ENCODE measurements around the gene SYCN.

Gene SYCN

DNA sequence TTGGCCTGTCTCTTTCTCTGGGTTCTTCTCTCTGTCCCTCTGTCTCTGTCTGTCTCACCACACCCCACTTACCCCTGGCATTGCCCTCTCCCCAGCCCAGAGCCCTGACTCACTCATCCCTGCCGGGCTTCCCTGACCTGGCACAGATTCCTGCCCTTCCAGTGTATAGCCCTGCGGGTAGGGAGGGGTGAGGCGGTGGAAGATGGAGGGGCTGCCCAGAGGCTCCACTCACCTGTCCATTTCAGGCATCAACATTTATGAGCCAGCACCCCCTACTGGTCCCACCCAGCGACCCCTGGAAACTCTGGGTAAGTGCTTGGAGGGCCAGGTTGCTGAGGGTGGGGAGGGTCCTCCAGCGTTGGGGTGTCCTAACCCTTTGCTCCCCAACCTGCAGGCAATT lies 6.3 kb downstream of the SYCN start:
- H3K27ac ChIP-seq (ENCODE audit: low read depth, low read length), result no peak overlapping the region
- H3K36me3 ChIP-seq (ENCODE audit: control insufficient read depth, insufficient read depth, low read length), result no peaks in the 10 kb centered on the region
- H3K4me3 ChIP-seq (ENCODE audit: low read length), result no peak overlapping the region
- no peak overlapping the region for H3K9ac ChIP-seq (ENCODE audit: low read length)
- peaks cover 35% of the 10 kb centered on the region for H3K27me3 ChIP-seq (ENCODE audit: control insufficient read depth, insufficient read depth, low read length)
- no peaks in the 10 kb centered on the region for H3K4me1 ChIP-seq (ENCODE audit: control insufficient read depth, insufficient read depth, low read length)

DNA sequence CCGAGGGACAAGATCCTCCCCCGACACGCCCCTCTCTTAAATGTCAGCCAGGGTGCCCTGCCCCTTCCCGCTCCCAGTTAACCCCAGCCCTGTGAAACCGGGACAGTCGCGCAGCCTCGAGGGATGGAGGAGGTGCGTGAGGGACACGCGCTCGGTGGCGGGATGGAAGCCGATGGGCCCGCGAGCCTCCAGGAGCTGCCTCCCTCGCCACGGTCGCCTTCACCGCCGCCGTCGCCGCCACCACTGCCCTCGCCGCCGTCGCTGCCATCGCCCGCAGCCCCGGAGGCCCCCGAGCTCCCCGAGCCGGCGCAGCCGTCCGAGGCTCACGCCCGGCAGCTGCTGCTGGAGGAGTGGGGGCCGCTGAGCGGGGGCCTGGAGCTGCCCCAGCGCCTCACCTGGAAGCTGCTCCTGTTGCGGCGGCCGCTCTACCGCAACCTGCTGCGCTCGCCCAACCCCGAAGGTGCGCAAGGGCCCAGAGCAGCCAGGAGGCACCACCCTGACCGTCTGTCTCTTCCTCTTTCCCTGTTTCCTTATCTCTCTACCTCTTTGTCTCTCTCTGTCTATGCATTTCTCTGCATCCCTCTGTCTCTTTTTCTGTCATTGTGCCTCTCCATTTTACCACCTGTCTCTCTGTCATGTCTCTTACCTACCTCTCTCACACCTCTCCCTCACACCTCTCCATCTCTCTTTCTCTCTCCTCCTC lies 7.1 kb downstream of the SYCN start, which contains the start of gene NCCRP1:
Gene NCCRP1 (plus strand): TSS at position 105 of the 703 bp plus-strand sequence. CDS start 19 bp downstream, at position 124.
- peak within 1 kb of the TSS; percentile 15 for H3K4me3 ChIP-seq (ENCODE audit: low read length)
- H3K27me3 ChIP-seq (ENCODE audit: control insufficient read depth, insufficient read depth, low read length), result peaks cover 31% of the 10 kb centered on the region
- H3K36me3 ChIP-seq (ENCODE audit: control insufficient read depth, insufficient read depth, low read length), result no peaks in the 10 kb centered on the region
- no peaks in the 10 kb centered on the region for H3K4me1 ChIP-seq (ENCODE audit: control insufficient read depth, insufficient read depth, low read length)
- H3K27ac ChIP-seq (ENCODE audit: low read depth, low read length), result no peak within 1 kb of the TSS
- H3K9ac ChIP-seq (ENCODE audit: low read length), result no peak within 1 kb of the TSS

- H3K27me3 ChIP-seq (ENCODE audit: control insufficient read depth, insufficient read depth, low read length), result peaks cover 25% of the 10 kb centered on the region
- no peaks in the 10 kb centered on the region for H3K36me3 ChIP-seq (ENCODE audit: control insufficient read depth, insufficient read depth, low read length)
- no peaks in the 10 kb centered on the region for H3K4me1 ChIP-seq (ENCODE audit: control insufficient read depth, insufficient read depth, low read length)
- no peak overlapping the region for H3K9ac ChIP-seq (ENCODE audit: low read length)
- no peak overlapping the region for H3K27ac ChIP-seq (ENCODE audit: low read depth, low read length)
- H3K4me3 ChIP-seq (ENCODE audit: low read length), result no peak overlapping the region
These were observed 7.7 kb downstream of the SYCN start for GRCh38 chr19:39196320-39196719.

GRCh38 chr19:39195755-39196154 lies 8.3 kb downstream of the SYCN start:
- no peak overlapping the region for H3K27ac ChIP-seq (ENCODE audit: low read depth, low read length)
- H3K27me3 ChIP-seq (ENCODE audit: control insufficient read depth, insufficient read depth, low read length), result peaks cover 25% of the 10 kb centered on the region
- no peak overlapping the region for H3K4me3 ChIP-seq (ENCODE audit: low read length)
- no peaks in the 10 kb centered on the region for H3K36me3 ChIP-seq (ENCODE audit: control insufficient read depth, insufficient read depth, low read length)
- H3K9ac ChIP-seq (ENCODE audit: low read length), result no peak overlapping the region
- no peaks in the 10 kb centered on the region for H3K4me1 ChIP-seq (ENCODE audit: control insufficient read depth, insufficient read depth, low read length)

DNA sequence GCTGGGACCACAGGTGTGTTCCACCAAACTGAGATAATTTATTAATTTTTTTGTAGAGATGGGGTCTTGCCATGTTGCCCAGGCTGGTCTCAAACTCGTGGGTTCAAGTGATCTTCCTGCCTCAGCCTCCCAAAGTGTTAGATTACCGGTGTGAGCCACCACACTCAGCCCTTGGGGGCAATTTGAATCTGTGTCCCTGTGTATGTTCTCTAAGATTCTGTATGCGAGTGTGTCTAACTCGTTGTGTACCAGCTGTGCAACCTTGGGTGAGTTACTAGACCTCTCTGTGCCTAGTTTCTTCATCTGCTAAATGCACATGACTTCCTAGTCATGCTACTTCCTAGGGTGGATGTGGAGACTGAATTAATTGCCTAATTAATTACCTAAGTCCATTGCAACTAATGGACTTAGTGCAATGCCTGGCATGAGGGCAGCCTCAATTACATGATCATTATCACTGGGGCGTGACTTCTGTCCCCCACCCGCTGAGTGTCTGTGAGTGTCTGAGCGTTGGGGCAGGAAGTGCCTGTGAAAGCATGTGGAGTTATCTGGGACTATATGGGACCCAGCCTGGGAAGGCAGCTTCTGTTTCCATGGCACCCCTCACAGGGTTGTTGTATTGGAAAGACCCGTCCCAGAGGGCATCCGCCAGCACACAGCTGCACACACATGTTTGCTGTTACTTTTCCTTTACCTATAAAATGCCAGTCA lies 9.1 kb downstream of the SYCN start:
- Histone ChIP-seq H3K4me3 (ENCODE audit: low read length) (no peak overlapping the region), H3K27ac (ENCODE audit: low read depth, low read length) (no peak overlapping the region), H3K36me3 (ENCODE audit: control insufficient read depth, insufficient read depth, low read length) (no peaks in the 10 kb centered on the region), H3K9ac (ENCODE audit: low read length) (no peak overlapping the region), H3K4me1 (ENCODE audit: control insufficient read depth, insufficient read depth, low read length) (no peaks in the 10 kb centered on the region), H3K27me3 (ENCODE audit: control insufficient read depth, insufficient read depth, low read length) (peaks cover 20% of the 10 kb centered on the region)

GRCh38 chr19:39193803-39194202 lies 10.3 kb downstream of the SYCN start:
- H3K27ac ChIP-seq (ENCODE audit: low read depth, low read length), result no peak overlapping the region
- no peak overlapping the region for H3K4me3 ChIP-seq (ENCODE audit: low read length)
- no peak overlapping the region for H3K9ac ChIP-seq (ENCODE audit: low read length)
- no peaks in the 10 kb centered on the region for H3K36me3 ChIP-seq (ENCODE audit: control insufficient read depth, insufficient read depth, low read length)
- H3K27me3 ChIP-seq (ENCODE audit: control insufficient read depth, insufficient read depth, low read length), result peaks cover 24% of the 10 kb centered on the region
- H3K4me1 ChIP-seq (ENCODE audit: control insufficient read depth, insufficient read depth, low read length), result no peaks in the 10 kb centered on the region

- Histone ChIP-seq H3K4me3 (ENCODE audit: low read length) (no peak overlapping the region), H3K36me3 (ENCODE audit: control insufficient read depth, insufficient read depth, low read length) (no peaks in the 10 kb centered on the region), H3K27ac (ENCODE audit: low read depth, low read length) (no peak overlapping the region), H3K9ac (ENCODE audit: low read length) (no peak overlapping the region), H3K27me3 (ENCODE audit: control insufficient read depth, insufficient read depth, low read length) (peaks cover 19% of the 10 kb centered on the region), H3K4me1 (ENCODE audit: control insufficient read depth, insufficient read depth, low read length) (no peaks in the 10 kb centered on the region)
These were observed 11.2 kb downstream of the SYCN start for GRCh38 chr19:39192846-39193245.

GRCh38 chr19:39190768-39191167 lies 13.3 kb downstream of the SYCN start:
- H3K4me3 ChIP-seq (ENCODE audit: low read length), result no peak overlapping the region
- no peaks in the 10 kb centered on the region for H3K4me1 ChIP-seq (ENCODE audit: control insufficient read depth, insufficient read depth, low read length)
- no peak overlapping the region for H3K9ac ChIP-seq (ENCODE audit: low read length)
- H3K27me3 ChIP-seq (ENCODE audit: control insufficient read depth, insufficient read depth, low read length), result peaks cover 6% of the 10 kb centered on the region
- no peaks in the 10 kb centered on the region for H3K36me3 ChIP-seq (ENCODE audit: control insufficient read depth, insufficient read depth, low read length)
- no peak overlapping the region for H3K27ac ChIP-seq (ENCODE audit: low read depth, low read length)

- H3K27me3 ChIP-seq (ENCODE audit: control insufficient read depth, insufficient read depth, low read length), result peaks cover 4% of the 10 kb centered on the region
- no peak overlapping the region for H3K27ac ChIP-seq (ENCODE audit: low read depth, low read length)
- H3K4me1 ChIP-seq (ENCODE audit: control insufficient read depth, insufficient read depth, low read length), result no peaks in the 10 kb centered on the region
- H3K4me3 ChIP-seq (ENCODE audit: low read length), result no peak overlapping the region
- no peaks in the 10 kb centered on the region for H3K36me3 ChIP-seq (ENCODE audit: control insufficient read depth, insufficient read depth, low read length)
- H3K9ac ChIP-seq (ENCODE audit: low read length), result no peak overlapping the region
These were observed 15.1 kb downstream of the SYCN start for GRCh38 chr19:39188960-39189359.

GRCh38 chr19:39187552-39187943 lies 16.5 kb downstream of the SYCN start:
- no peaks in the 10 kb centered on the region for H3K36me3 ChIP-seq (ENCODE audit: control insufficient read depth, insufficient read depth, low read length)
- no peaks in the 10 kb centered on the region for H3K4me1 ChIP-seq (ENCODE audit: control insufficient read depth, insufficient read depth, low read length)
- no peak overlapping the region for H3K9ac ChIP-seq (ENCODE audit: low read length)
- peaks cover 4% of the 10 kb centered on the region for H3K27me3 ChIP-seq (ENCODE audit: control insufficient read depth, insufficient read depth, low read length)
- no peak overlapping the region for H3K4me3 ChIP-seq (ENCODE audit: low read length)
- H3K27ac ChIP-seq (ENCODE audit: low read depth, low read length), result no peak overlapping the region

- Histone ChIP-seq H3K4me1 (ENCODE audit: control insufficient read depth, insufficient read depth, low read length) (no peaks in the 10 kb centered on the region), H3K4me3 (ENCODE audit: low read length) (no peak overlapping the region), H3K9ac (ENCODE audit: low read length) (no peak overlapping the region), H3K27ac (ENCODE audit: low read depth, low read length) (no peak overlapping the region), H3K36me3 (ENCODE audit: control insufficient read depth, insufficient read depth, low read length) (no peaks in the 10 kb centered on the region), H3K27me3 (ENCODE audit: control insufficient read depth, insufficient read depth, low read length) (peaks cover 4% of the 10 kb centered on the region)
These were observed 17.7 kb downstream of the SYCN start for GRCh38 chr19:39186391-39186790.

- Histone ChIP-seq H3K36me3 (ENCODE audit: control insufficient read depth, insufficient read depth, low read length) (peaks cover 6% of the 10 kb centered on the region), H3K27ac (ENCODE audit: low read depth, low read length) (no peak overlapping the region), H3K4me3 (ENCODE audit: low read length) (no peak overlapping the region)
These were observed 21.0 kb downstream of the SYCN start for GRCh38 chr19:39183104-39183503.

DNA sequence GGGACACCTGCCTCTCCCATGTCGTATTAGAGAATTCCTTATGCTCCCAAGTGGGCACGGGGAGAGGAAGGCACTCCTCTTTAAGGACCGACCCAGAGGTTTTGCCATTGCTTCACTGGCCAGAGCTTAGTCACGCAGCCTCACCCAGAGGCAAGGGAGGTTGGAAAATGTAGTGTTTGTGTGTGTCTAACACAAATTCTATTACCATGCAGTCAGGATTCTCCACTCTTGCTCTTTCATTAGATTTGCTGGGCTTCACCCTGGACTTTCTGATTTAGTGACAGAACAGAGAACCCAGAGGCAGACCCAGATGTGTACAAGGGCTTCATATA lies 21.9 kb downstream of the SYCN start:
- Histone ChIP-seq H3K4me3 (ENCODE audit: low read length) (no peak overlapping the region), H3K27ac (ENCODE audit: low read depth, low read length) (no peak overlapping the region)

More at GRCh38 chr19:39183104-39183503, 21.0 kb downstream of the SYCN start:
- Histone ChIP-seq H3K27me3 (ENCODE audit: control insufficient read depth, insufficient read depth, low read length) (no peaks in the 10 kb centered on the region), H3K4me1 (ENCODE audit: control insufficient read depth, insufficient read depth, low read length) (no peaks in the 10 kb centered on the region), H3K9ac (ENCODE audit: low read length) (no peak overlapping the region)

More for the DNA sequence above, 21.9 kb downstream of the SYCN start:
- Histone ChIP-seq H3K4me1 (ENCODE audit: control insufficient read depth, insufficient read depth, low read length) (no peaks in the 10 kb centered on the region), H3K27me3 (ENCODE audit: control insufficient read depth, insufficient read depth, low read length) (no peaks in the 10 kb centered on the region), H3K9ac (ENCODE audit: low read length) (no peak overlapping the region), H3K36me3 (ENCODE audit: control insufficient read depth, insufficient read depth, low read length) (peaks cover 10% of the 10 kb centered on the region)
